NCI-H2227 (cell line): ENCODE data around the gene KRT75.
"Not testable (repeated sequence)": the region's sequence is repeated elsewhere in the genome, so short reads cannot be mapped to it uniquely, and the experiment has no call there.

Experiments used
- DNase-seq: peaks from one replicate; lab custom pipeline; 2025; ENCODE audit not compliant: unreplicated experiment; lab: John Stamatoyannopoulos, UW

The KRT75 gene

DNA sequence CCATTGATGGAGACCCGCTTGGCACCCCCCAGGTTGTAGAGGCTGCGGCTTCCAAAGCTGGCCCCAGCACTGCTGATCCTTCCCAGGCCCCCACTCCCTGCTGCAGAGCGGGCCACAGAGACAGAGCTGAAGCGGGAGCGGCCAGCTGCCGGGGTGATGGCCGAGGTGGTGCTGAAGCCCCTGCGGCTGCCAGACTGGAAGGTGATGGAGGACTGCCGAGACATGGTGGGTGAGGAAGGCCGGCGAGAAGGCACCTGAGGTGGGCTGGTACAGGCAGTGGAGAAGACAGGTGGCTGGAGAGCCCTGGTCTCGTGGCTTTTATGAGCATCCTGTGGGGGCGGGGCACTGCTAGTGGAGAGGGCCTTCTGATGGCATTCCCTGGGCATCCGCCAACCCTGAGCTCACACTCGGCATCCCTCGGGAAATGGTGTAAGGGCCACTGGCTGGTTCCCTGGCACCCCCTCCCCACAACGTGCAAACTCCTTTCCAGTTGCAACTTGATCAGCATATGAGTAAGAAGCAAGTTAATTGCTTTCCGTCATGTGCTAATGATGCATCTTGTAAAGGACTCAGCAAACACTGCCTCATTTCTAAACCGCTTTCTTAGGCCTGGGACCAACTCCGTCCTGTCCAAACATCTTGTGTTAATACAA lies at the start of gene KRT75:
Gene KRT75, minus strand, starts transcription at position 291 of the 653 bp plus-strand sequence. Its CDS starts 67 bp downstream, at position 224.
- no peak for DNase-seq

DNA sequence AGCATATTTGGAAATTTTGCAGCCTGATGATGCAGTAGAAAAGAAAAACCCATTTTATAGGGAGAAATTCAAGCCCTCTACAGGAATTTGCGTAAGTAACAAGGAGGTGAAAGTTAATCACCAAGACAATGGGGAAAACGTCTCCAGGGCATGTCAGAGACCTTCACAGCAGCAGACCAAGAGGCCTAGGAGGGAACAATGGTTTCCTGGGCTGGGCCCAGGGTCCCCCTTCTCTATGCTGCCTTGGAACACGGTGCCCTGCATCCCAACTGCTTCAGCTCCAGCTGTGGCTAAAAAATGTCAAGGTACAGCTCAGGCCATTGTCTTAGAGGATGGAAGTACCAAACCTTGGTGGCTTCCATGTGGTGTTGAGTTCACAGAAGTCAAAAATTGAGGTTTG lies 45.9 kb upstream of the KRT75 start:
- no peak for DNase-seq

DNA sequence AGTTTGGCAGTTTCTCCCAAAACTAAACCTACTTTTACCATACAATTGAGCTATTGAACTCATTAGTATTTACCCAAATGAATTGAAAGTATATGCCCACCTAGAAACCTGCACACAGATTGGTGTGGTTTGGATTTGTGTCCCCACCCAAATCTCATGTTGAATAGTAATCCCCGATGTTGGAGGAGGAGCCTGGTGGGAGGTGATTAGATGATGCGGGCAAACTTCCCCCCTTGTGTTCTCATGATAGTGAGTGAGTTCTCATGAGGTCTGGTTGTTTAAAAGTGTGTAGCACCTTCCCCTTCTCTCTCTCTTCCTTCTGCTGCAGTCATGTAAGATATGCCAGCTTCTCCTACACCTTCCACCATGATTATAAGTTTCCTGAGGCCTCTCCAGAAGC lies 43.5 kb upstream of the KRT75 start:
- no peak for DNase-seq

DNA sequence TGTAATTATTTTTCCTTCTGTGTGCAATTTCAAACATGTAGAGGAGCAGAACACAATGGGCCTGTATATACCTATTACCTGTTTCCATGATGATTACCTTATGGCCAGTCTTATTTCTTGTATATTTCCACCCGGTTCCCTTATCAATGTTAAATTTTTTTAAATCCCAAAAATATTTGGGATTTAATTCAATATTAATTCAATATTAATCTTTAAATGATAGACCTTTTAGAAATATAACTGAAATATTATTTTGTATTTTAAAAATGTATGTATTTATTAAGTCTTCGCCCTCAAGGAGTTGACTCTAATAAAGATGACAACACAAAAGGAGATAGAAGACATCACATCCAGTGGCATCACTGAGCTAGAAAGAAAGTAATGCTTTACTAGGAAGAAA lies 40.0 kb upstream of the KRT75 start:
- no peak for DNase-seq

DNA sequence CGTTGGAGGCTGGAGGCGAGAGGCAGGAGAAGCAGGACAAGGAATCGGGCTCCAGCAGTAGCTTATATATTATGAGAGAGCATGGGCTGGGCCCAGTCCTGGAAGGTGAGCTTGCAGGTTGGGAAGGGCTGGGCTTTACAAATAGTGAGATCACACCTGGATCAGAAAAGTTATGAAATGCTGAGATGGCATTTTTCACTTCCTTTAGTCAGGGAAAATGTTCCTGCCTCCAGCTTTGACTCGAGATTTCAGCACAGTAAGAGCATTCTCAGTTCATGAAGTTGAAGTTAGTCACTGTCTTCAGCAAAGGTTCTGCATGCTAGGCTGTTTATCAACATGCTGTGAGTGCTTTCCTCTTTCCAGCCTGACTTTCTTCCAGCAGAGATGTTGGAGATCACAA lies 39.6 kb upstream of the KRT75 start, which contains the start of gene KRT6C:
Gene KRT6C, minus strand, starts transcription at position 38 of the 400 bp plus-strand sequence. CDS start 68 bp downstream, outside the sequence.
- DNase-seq = no peak

DNA sequence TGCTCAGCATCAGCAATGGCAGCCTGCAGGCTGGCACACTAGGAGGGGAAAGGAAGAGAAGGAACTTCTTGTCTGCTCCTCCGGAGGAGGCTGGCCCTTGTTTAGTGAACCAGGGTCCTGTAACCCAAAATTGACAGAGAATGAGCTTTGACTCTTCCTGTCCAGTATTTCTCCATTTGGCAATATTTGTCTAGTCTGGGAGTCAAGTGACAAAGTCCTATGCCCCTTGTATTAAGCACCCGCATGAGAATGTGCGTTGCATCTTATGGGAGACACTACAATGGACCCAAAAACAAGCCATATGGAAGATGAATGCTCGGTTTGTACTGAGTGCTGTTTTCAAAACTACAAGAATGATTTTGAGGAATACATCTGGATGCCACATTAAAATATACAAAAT lies 35.7 kb upstream of the KRT75 start:
- no peak for DNase-seq

DNA sequence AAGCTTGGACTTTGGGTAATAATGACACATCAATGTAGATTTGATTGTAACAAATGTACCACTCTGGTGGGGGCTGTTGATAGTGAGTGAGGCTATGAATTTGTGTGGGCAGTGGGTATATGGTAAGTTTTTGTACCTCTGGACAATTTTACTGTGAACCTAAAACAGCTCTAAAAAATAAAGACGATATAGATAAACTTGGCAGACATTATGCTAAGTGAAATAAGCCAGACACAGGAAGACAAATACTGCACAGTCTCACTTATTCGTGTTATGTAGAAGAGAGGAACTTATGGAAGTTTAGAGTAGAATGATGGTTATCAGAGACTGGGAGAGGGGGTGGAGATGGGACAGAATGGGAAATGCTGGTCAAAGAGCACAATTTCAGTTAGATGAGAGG lies 30.7 kb upstream of the KRT75 start:
- no peak for DNase-seq

DNA sequence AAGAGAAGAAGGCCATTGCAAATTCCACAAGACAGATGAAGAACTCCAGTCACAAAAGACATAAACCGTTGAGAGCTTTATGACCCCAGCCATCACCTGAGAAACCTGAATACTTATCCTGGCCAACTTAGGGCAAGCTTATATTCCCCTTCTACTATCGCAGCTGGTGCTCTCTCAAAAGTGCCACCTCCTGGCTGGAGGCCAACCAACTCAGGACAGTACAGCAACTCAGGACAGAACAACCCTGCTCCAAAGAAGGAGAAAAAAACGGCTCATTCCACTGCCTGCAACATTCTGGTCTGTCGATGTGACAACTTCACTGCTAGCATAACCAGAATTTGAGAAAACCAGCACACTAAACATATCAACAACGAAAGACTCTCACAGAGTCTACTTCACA lies 27.5 kb upstream of the KRT75 start:
- no peak for DNase-seq

DNA sequence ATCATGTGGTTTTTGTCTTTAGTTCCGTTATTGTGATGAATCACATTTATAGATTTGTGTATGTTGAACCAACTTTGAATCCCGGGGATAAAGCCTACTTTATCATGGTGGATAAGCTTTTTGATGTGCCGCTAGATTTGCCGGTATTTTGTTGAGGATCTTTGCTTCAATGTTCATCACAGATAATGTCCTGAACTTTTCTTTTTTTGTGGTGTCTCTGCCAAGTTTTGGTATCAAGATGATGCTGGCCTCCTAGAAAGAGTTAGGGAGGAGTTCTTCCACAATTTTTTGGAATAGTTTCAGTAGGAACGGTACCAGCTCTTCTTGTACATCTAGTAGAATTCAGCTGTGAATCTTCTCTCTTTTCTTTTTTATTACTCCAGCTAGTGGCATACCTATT lies 24.7 kb upstream of the KRT75 start:
- no peak for DNase-seq

DNA sequence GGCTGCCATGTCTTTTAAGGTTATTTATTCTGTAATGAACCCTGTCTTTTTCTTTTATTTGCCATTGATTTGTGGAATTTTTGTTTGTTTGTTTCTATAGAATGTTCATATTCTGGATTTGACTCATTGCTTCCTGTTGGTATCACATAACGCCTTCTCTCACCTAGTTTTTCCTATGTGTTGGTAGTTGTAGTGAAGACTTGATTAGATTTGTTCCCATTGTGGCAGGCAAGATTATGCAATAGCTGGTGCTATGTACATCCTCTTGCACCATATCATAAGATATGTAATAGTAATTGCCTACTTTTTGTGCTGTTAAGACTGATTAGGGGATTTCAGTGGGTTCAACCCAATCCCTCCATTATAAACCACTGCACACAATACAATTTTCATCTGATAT lies 21.6 kb upstream of the KRT75 start:
- DNase-seq = no peak

DNA sequence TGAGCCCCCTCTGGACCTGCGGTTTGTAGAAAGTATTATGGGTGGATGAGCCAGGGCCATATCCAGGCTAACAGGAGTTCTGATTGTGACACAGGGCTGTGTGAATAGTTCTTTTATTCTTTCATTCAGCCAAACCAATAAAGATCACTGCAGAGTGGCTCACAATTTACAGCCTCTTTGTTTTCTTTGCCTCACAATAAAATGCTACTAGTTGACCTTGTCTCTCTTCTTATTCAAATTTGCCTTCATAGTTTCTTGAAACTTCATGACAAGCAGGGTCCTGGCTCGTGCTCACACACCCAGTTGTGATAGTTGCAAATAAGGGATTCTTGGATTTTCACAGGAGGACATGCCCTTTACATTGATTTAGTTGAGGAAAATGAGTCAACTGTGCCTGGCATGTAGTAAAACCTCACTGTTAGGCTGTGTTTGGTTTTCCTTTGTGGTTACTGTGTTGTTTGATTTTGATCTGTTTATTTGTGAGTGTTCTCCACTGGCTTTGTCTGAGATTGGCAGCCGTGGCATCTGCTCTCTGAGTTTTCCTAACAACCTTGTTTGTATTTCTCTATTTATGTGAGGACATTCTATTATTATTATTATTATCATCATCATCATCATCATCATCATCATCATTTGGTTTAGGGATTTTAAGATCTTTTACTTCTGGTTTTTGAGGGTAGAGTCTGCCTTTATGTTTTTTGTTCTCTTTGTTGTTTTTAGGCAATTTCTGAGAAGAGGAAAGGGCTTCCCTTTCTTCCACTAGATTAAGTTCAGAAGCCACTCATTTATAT lies 20.4 kb upstream of the KRT75 start:
- DNase-seq = no peak

DNA sequence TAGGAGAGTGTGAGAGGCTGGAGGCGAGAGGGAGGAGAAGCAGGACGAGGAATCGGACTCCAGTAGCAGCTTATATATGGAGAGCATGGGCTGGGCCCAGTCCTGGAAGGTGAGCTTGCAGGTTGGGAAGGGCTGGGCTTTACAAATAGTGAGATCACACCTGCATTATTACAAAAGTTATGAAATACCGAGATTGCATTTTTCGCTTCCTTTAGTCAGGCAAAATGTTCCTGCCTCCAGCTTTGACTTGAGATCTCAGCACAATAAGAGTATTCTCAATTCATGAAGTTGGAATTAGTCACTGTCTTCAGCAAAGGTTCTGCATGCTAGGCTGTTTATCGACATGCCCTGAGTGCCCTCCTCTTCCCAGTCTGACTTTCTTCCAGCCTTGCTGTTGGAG lies 17.9 kb upstream of the KRT75 start, which contains the start of gene KRT6B:
Gene KRT6B, minus strand, starts transcription at position 46 of the 400 bp plus-strand sequence. CDS start 68 bp downstream, outside the sequence.
- DNase-seq = no peak

DNA sequence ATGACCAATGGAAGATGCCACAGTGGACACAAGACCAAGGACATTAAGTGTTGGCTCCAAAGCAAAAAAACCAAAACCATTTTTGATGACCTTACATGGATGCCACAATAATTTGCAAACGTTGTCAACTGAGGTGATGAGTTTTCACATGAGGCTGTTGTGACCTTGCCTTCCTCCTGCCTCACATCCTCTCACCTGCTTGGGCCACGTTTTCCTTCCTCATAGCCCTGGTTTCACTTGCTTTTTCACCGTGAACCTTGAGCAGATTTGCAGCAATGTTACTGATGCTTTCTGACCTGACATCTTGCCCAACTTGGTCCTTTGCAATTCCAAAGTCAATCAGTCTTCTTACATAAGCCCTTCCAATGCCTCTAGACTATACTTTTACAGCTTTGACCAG lies 14.1 kb upstream of the KRT75 start:
- no peak for DNase-seq

DNA sequence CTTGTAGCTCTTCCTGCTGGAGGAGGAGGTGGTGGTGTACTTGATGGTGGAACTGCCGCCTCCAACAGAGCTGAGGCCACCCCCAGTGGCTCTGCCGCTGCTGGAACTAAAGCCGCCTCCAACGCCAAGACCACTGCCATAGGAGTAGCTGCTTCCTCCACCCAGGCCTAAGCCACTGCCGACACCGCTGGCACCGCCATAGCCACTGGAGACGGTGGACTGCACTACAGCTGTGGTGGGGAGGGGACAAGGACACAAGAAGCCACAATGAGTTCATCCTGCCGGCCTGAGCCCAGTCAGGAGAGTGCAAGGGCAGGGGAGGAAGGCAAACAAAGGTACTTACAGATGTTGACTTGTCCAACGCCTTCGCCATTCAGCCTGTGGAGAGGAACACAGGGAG lies 13.0 kb upstream of the KRT75 start:
- DNase-seq = not testable (repeated sequence)

DNA sequence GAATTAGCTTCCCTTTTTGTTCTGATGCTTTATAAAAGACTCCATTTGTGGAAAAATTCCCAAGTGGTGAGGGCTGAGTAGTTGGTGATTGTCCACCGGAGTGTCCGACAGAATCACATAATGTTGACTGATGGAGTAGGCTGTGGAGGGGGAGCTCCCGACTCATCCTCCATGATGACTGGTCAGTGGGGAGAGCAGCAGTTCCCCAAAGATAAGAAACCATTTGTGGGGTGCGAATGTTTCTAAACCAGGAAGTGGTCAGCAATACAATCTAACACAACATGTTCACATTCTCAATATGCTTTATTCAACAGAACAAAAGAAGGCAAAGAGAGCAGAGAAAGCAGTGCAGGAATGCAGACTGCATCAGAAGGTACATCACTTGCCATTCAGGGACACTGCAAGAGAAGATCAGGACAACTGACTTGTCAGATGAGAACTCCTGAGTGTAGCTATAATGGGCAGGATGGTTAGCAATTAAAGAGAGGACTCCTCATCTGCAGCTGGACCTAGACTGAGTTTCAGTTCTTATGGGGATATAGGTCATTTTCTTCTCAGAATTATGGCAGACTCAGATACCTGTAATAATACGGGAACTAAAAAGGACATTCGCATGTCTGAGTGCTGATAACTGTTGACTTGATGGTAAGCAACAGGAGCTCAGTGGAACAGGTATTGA lies 12.3 kb upstream of the KRT75 start:
- DNase-seq = no peak

DNA sequence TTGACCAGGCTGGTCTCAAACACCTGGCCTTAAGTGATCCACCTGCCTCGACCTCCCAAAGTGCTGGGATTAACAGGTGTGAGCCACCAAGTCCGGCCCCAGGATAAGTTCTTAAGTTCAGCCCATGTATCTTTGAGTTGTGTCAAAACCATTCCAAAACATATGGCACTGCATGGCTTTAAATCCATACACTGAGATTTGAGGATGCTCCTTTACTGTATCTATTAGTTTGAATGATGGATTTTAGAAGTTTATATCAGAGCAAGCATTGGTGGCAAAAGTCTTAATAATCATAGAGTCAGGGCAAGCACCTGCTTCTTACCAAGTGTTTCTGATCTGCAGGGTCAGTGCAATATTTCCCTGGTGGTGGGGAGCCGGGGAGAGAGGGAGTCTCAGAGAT lies 11.7 kb upstream of the KRT75 start:
- no peak for DNase-seq

DNA sequence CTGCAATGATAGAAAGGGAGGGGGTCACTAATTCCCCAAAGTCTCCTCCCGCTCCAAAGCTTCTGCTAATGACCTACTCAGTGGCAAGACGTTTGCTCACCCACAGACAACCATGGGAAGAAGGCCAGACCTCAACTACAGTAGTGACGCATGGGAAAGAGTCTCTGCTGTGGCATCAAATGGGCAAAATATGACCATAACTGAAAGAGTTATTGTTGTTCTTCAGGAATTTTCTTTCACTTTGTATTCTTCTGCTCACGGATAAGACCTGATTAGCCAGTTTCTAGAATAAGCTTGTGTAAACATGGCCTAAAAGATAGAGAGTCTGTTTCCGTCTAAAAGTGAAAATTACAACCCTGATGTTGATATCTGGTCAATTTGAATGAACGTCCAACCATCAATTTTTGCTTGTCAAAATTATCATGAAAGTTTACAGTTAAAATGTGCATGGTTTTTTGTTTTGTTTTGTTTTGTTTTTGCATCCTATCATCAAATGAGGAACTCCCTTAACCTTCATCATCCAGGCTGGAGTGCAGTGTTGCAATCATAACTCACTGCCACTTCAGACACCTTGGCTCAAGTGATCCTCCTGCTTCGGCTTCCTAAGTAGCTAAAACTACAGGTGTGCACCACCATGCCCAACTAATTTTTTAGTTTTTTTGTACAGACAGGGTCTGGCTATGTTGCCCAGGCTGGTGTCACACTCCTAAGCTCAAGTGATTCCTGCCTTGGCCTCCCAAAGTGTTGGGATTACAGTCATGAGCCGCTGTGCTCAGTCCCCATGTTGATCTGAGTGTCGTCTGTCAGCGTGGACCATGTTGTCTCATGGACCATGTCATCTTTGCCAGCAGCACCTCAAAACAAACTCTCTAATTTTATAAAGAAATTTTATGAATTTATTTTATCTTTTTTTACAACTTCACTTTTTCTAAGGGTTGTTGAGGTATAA lies 10.8 kb upstream of the KRT75 start:
- no peak for DNase-seq

DNA sequence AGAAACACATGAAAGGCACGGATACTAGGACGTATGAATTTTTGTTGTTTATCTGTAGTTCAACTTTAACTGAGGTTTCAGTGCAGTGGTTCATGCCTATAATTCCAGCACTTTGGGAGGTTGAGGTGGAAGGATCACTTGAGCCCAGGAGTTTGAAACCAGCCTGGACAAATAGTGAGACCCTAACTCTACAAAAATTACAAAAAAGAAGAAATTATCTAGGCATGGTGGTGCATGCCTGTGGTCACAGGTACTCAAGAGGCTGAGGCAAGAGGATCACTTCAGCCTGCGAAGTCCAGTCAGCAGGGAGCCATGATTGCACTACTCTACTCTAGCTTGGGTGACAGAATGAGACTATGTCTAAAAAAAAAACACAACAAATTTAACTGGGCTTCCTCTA lies 9.8 kb upstream of the KRT75 start:
- no peak for DNase-seq

DNA sequence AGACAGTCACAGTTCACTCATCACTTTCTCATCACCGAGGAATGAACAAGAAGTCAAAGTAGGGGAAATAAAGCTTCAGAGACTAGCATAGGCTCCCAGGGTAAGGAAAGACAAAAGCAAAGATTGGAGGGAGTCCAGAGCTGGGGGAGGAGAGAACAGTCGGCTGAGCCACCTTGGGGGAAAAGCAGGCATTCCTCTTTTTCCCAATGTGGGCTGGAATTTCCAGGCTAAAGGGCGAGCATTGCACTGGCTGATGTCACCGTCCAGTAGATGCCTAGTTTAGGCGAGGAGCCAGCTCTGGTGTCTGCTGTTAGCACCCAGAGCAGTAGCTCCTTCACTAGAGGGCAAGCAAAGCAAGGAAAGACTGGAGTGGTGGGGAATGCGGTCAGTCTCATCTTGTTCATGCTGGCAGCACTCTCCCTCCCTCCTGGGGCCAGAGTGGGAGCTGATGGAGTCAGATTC lies 8.5 kb upstream of the KRT75 start:
- DNase-seq = no peak

DNA sequence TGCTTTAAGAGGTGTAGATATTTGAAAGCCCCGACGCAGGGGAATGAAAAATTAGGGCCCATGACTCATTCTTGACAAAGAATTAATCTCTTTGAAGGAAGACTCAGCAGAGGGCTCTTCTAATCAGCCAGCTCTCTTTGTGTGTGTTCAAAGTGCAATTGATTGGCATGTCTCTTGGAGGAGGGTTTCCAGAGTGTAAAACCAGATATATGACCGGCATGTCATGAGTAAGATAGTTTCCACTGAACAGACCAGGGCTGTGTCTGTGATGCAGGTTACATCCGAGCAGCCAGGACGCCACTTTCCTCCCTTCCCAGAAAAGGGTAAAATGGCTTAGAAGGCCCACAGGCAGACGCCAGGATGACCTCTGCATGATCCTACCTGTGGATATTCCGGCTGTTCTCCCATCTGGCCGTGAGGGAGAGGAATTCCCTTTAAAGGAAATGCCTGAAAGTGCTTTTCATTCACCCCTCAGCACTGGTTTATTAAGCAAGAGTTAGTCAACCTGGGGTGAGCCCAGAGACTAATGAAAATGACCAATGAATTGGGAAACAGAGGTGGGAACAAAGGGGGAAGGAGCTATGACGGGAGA lies 7.2 kb upstream of the KRT75 start:
- DNase-seq = no peak
